NCI-H1417 treated with DMSO at 0.1 percent for 48 hours (cell line): ENCODE results near the gene HYAL2.

ENCODE experiments used
- DNase-seq: peaks from one replicate; lab custom pipeline; 2025; lab: John Stamatoyannopoulos, UW

HYAL2 gene

GRCh38 chr3:50322386-50323091 is at the start of gene HYAL2:
HYAL2 (minus strand) TSS chr3:50322745; CDS start chr3:50320489, 2,256 bp downstream.
- DNase-seq: no peak

GRCh38 chr3:50371133-50371685 is 48.7 kb upstream of the HYAL2 start:
- no peak for DNase-seq

GRCh38 chr3:50370594-50370993 is 48.0 kb upstream of the HYAL2 start:
- no peak for DNase-seq

- DNase-seq: no peak
These were observed 46.6 kb upstream of the HYAL2 start for GRCh38 chr3:50369012-50369670.

- DNase-seq: no peak
These were observed 43.3 kb upstream of the HYAL2 start for GRCh38 chr3:50365842-50366220.

GRCh38 chr3:50365080-50365841 is 42.7 kb upstream of the HYAL2 start:
- no peak for DNase-seq

- no peak for DNase-seq
These were observed 42.1 kb upstream of the HYAL2 start for GRCh38 chr3:50364573-50365079.

GRCh38 chr3:50359760-50360110 is 37.2 kb upstream of the HYAL2 start:
- no peak for DNase-seq

GRCh38 chr3:50358911-50359759 is 36.6 kb upstream of the HYAL2 start, which contains the start of gene TMEM115:
TMEM115 (minus strand) TSS chr3:50359521; CDS start chr3:50359063, 458 bp downstream.
- DNase-seq: peak; percentile 89

GRCh38 chr3:50358355-50358910 is 35.9 kb upstream of the HYAL2 start:
- no peak for DNase-seq

- DNase-seq: no peak
These were observed 34.9 kb upstream of the HYAL2 start for GRCh38 chr3:50357481-50357880.

GRCh38 chr3:50356553-50356952 is 34.0 kb upstream of the HYAL2 start:
- DNase-seq: no peak

- no peak for DNase-seq
These were observed 33.4 kb upstream of the HYAL2 start for GRCh38 chr3:50355829-50356552.

- DNase-seq: no peak
These were observed 32.3 kb upstream of the HYAL2 start for GRCh38 chr3:50354850-50355249.

- no peak for DNase-seq
These were observed 31.7 kb upstream of the HYAL2 start for GRCh38 chr3:50354186-50354764.

- DNase-seq: no peak
These were observed 30.9 kb upstream of the HYAL2 start for GRCh38 chr3:50353245-50354004.

GRCh38 chr3:50352781-50353180 is 30.2 kb upstream of the HYAL2 start:
- no peak for DNase-seq

- DNase-seq: no peak
These were observed 28.8 kb upstream of the HYAL2 start for GRCh38 chr3:50351323-50351697.
